ENCODE measurements around the gene CRACR2A.
A peak's percentile ranks its signal among the peaks of the same experiment; 100 is the strongest.

The CRACR2A gene

GRCh38 chr12:3752741-3753486 lies at the start of gene CRACR2A:
CRACR2A (minus strand) TSS chr12:3753109; CDS start chr12:3696999, 56,110 bp downstream.
- no peak for DNase-seq

GRCh38 chr12:3797531-3798048 lies 44.7 kb upstream of the CRACR2A start:
- no peak for DNase-seq

GRCh38 chr12:3795492-3796133 lies 42.7 kb upstream of the CRACR2A start:
- DNase-seq = peak; percentile 91

- DNase-seq = no peak
Observed at GRCh38 chr12:3795066-3795465, 42.2 kb upstream of the CRACR2A start.

GRCh38 chr12:3792623-3793288 lies 39.8 kb upstream of the CRACR2A start:
- DNase-seq = no peak

- no peak for DNase-seq
Observed at GRCh38 chr12:3791256-3791874, 38.5 kb upstream of the CRACR2A start.

GRCh38 chr12:3790642-3791041 lies 37.7 kb upstream of the CRACR2A start:
- no peak for DNase-seq

GRCh38 chr12:3789838-3790237 lies 36.9 kb upstream of the CRACR2A start:
- DNase-seq = no peak

GRCh38 chr12:3777206-3777809 lies 24.4 kb upstream of the CRACR2A start:
- DNase-seq = peak; percentile 66

- DNase-seq = no peak
Observed at GRCh38 chr12:3775385-3776035, 22.6 kb upstream of the CRACR2A start.

- DNase-seq = no peak
Observed at GRCh38 chr12:3772380-3772779, 19.5 kb upstream of the CRACR2A start.

- DNase-seq = no peak
Observed at GRCh38 chr12:3771853-3772252, 18.9 kb upstream of the CRACR2A start.

GRCh38 chr12:3770891-3771290 lies 18.0 kb upstream of the CRACR2A start:
- no peak for DNase-seq

GRCh38 chr12:3768911-3769447 lies 16.1 kb upstream of the CRACR2A start:
- no peak for DNase-seq

GRCh38 chr12:3761116-3761735 lies 8.3 kb upstream of the CRACR2A start:
- DNase-seq = no peak

GRCh38 chr12:3759878-3760277 lies 7.0 kb upstream of the CRACR2A start:
- no peak for DNase-seq

GRCh38 chr12:3757261-3757660 lies 4.4 kb upstream of the CRACR2A start:
- DNase-seq = no peak

GRCh38 chr12:3755898-3756297 lies 3.0 kb upstream of the CRACR2A start:
- no peak for DNase-seq

- DNase-seq = no peak
Observed at GRCh38 chr12:3753544-3754284, 805 bp upstream of the CRACR2A start.

GRCh38 chr12:3752096-3752709 lies 706 bp downstream of the CRACR2A start:
- no peak for DNase-seq

Data from NCI-H1105 treated with DMSO at 0.1 percent for 48 hours (cell line).